ENCODE results near the gene PNCK. TPM values are rescaled to one million over a fixed set of nuclear protein-coding genes. Genes with fewer than 3 reads are reported as not detected.
"Not testable (repeated sequence)": the region's sequence is repeated elsewhere in the genome, so short reads cannot be mapped to it uniquely, and the experiment has no call there.

Gene PNCK
- total RNA-seq, 4 donors from 2014 or later = 0.46 to 0.60 TPM; not detected in 2

- ATAC-seq (ENCODE audit: low FRiP score) (no peak), DNase-seq (ENCODE audit: low spot score) (no peak)
- no peak for TF ChIP-seq CTCF (IDR thresholded peaks at IDR 0.05)
Measured at GRCh38 chrX:153703036-153703370, 29.4 kb upstream of the PNCK start.

GRCh38 chrX:153702336-153703035 lies 28.9 kb upstream of the PNCK start:
- ATAC-seq (ENCODE audit: low FRiP score) (no peak), DNase-seq (ENCODE audit: low spot score) (no peak)
- no peak for TF ChIP-seq CTCF (IDR thresholded peaks at IDR 0.05)

- no peak for TF ChIP-seq CTCF (IDR thresholded peaks at IDR 0.05)
- DNase-seq (ENCODE audit: low spot score) = no peak
- no peak for ATAC-seq (ENCODE audit: low FRiP score)
Measured at GRCh38 chrX:153701706-153702105, 28.1 kb upstream of the PNCK start.

GRCh38 chrX:153700967-153701366 lies 27.4 kb upstream of the PNCK start:
- no peak for TF ChIP-seq CTCF (IDR thresholded peaks at IDR 0.05)
- DNase-seq (ENCODE audit: low spot score) = no peak
- ATAC-seq (ENCODE audit: low FRiP score) = no peak

GRCh38 chrX:153700376-153700945 lies 26.8 kb upstream of the PNCK start:
- DNase-seq (ENCODE audit: low spot score) = no peak
- ATAC-seq (ENCODE audit: low FRiP score) = no peak
- TF ChIP-seq CTCF (IDR thresholded peaks at IDR 0.05) = no peak

GRCh38 chrX:153699784-153700371 lies 26.3 kb upstream of the PNCK start:
- ATAC-seq (ENCODE audit: low FRiP score) = peak; percentile 3
- not testable (repeated sequence) for DNase-seq (ENCODE audit: low spot score)

GRCh38 chrX:153699210-153699783 lies 25.7 kb upstream of the PNCK start:
- ATAC-seq (ENCODE audit: low FRiP score) = peak; percentile 4

More at GRCh38 chrX:153699210-153699783, 25.7 kb upstream of the PNCK start:
- DNase-seq (ENCODE audit: low spot score) = not testable (repeated sequence)

Data from omental fat pad (tissue), 4 donors.